Left hindlimb (tissue), 1 donor: Measurements from ENCODE around the gene ENKUR.

Source experiments
- DNase-seq: peaks from one replicate; pipeline ENCODE4 v3.0.0-alpha.2; 2018

ENKUR gene

GRCh38 chr10:24938525-24938924 lies 77.4 kb downstream of the ENKUR start:
- no peak for DNase-seq

DNA sequence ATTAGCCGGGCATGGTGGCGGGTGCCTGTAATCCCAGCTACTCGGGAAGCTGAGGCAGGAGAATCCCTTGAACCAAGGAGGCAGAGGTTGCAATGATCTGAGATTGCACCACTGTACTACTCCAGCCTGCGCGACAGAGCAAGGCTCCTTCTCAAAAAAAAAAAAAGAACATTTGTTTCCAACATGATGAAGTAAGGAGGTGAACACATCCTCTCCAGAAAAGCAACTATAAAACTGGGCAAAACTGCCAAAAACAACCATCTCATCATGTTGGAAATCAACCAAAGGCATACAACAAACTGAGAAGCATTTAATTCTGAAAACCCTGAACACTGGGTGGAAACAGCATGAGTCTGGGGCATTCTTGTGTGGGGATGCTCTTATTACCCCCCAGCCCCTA lies 77.9 kb downstream of the ENKUR start:
- DNase-seq: no peak

GRCh38 chr10:24935504-24936292 lies 80.3 kb downstream of the ENKUR start:
- no peak for DNase-seq
